ENCODE data around the gene POU6F2. TPM values are rescaled to one million over a fixed set of nuclear protein-coding genes. Genes with fewer than 3 reads are reported as not detected.

POU6F2 gene
- total RNA-seq, 1 experiment from 2014 or later = 0.64 TPM

DNA sequence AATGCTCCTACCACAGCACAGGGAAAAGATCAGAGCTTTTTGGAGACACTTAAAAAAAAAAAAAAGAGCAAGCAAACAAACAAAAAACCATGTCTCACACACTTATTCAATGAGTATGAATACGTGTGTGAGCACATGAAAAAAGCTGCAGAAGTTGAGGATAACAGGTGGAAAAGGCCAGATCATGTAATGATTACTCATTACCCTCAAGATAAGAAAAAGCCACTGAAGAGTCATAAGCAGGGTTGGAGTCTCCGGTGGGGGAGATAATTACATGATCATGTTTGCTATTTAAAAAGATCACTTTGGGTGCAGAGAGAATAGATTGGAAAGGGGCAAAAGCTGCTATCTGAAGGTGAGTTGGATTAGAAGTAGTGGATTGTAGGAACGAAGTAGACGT, 77.0 kb downstream of the POU6F2 start:
- DNase-seq = no peak
- H3K36me3 Mint-ChIP-seq (ENCODE audit: insufficient read depth, unreplicated experiment) = no peaks in the 10 kb centered on the region
- H3K4me3 Mint-ChIP-seq (ENCODE audit: low read depth, unreplicated experiment) = no peak overlapping the region
- intact Hi-C loops (cut with micrococcal nuclease; ENCODE audit: unreplicated experiment) = no loop called here
- TF ChIP-seq, protein P1, sequence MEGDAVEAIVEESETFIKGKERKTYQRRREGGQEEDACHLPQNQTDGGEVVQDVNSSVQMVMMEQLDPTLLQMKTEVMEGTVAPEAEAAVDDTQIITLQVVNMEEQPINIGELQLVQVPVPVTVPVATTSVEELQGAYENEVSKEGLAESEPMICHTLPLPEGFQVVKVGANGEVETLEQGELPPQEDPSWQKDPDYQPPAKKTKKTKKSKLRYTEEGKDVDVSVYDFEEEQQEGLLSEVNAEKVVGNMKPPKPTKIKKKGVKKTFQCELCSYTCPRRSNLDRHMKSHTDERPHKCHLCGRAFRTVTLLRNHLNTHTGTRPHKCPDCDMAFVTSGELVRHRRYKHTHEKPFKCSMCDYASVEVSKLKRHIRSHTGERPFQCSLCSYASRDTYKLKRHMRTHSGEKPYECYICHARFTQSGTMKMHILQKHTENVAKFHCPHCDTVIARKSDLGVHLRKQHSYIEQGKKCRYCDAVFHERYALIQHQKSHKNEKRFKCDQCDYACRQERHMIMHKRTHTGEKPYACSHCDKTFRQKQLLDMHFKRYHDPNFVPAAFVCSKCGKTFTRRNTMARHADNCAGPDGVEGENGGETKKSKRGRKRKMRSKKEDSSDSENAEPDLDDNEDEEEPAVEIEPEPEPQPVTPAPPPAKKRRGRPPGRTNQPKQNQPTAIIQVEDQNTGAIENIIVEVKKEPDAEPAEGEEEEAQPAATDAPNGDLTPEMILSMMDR (IDR thresholded peaks at IDR 0.05; ENCODE audit: unreplicated experiment) = no peak
- no peaks in the 10 kb centered on the region for H3K27me3 Mint-ChIP-seq (ENCODE audit: unreplicated experiment)
- CTCF ChIA-PET = interaction anchor here (0.6 to 1.0 kb wide), 4 partner anchors 9 to 397 kb away, joined by 3 to 7 read pairs (median 3); no protein-coding TSS in a partner anchor
- BruUV-seq (replicated peaks) = no TSS peak
- H3K27ac Mint-ChIP-seq (ENCODE audit: unreplicated experiment) = peak overlapping the region; percentile 10
- peaks cover 13% of the 10 kb centered on the region for H3K4me1 Mint-ChIP-seq (ENCODE audit: low read depth, unreplicated experiment)
- no peaks in the 10 kb centered on the region for H3K9me3 Mint-ChIP-seq (ENCODE audit: low read depth, unreplicated experiment)

DNA sequence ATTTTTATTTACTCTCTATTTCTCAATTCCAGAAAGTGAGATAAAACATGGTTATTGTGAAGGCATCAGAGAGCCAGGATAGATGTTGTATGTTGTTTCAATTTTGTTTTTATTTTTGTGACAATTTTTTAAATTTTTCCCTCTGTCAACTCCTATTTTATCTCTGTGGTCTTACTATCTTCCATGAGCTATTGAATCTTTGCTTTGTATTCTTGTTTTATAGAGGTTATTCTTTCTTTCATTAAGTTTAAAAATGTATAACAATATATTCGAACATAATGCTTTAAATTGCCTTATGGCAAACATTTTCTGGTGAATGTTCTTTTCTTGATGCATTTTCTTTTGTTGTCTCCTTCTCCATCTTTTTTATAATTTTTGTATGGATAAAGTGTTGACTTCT, 78.4 kb downstream of the POU6F2 start:
- BruUV-seq (replicated peaks) = no TSS peak
- H3K27ac Mint-ChIP-seq (ENCODE audit: unreplicated experiment) = no peak overlapping the region
- intact Hi-C loops (cut with micrococcal nuclease; ENCODE audit: unreplicated experiment) = no loop called here
- no peaks in the 10 kb centered on the region for H3K9me3 Mint-ChIP-seq (ENCODE audit: low read depth, unreplicated experiment)
- no peaks in the 10 kb centered on the region for H3K27me3 Mint-ChIP-seq (ENCODE audit: unreplicated experiment)
- no peak overlapping the region for H3K4me3 Mint-ChIP-seq (ENCODE audit: low read depth, unreplicated experiment)
- TF ChIP-seq, protein P1 (IDR thresholded peaks at IDR 0.05; ENCODE audit: unreplicated experiment) = no peak
- peaks cover 13% of the 10 kb centered on the region for H3K4me1 Mint-ChIP-seq (ENCODE audit: low read depth, unreplicated experiment)
- CTCF ChIA-PET = no interaction called here
- H3K36me3 Mint-ChIP-seq (ENCODE audit: insufficient read depth, unreplicated experiment) = no peaks in the 10 kb centered on the region
- no peak for DNase-seq

DNA sequence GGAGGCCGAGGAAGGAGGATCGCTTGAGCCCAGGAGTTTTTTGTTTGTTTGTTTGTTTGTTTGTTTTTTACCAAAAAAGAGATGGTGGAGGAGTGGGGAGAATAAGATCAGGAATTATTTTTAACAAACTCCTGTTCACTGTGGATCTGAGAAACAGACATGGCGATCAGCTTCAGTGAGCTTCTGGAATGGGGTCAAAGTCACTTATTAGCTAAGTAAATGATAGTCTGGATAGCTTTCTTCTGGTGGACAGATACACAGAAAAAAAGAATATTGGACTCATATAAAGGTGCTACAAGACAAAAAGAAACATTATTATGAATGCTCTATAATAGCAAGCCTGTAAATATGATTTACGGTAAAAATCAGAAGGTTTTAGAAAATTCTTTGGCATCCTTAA, 85.1 kb downstream of the POU6F2 start:
- no peaks in the 10 kb centered on the region for H3K36me3 Mint-ChIP-seq (ENCODE audit: insufficient read depth, unreplicated experiment)
- BruUV-seq (replicated peaks) = no TSS peak
- intact Hi-C loops (cut with micrococcal nuclease; ENCODE audit: unreplicated experiment) = no loop called here

DNA sequence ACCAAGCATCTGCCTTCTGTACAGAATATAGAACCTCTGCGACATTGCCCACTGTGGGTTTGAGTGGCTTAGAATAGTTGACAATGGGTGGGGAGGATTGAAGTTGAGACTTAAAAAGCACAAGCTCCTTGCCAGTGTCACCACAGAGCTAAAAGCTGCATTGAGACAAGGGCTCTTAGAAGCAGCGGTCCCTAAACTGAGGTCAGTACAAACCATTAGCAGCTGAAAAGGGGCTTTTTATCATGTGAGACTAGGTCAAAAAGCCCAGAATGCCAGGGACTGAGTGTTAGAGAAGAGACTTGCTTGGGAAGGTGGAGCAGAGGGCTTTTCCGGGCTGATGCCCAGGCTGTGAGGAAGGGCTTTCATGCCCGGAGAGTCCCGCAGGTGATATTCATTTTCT, 91.3 kb downstream of the POU6F2 start:
- intact Hi-C loops (cut with micrococcal nuclease; ENCODE audit: unreplicated experiment) = no loop called here
- DNase-seq = no peak
- no peak overlapping the region for H3K27ac Mint-ChIP-seq (ENCODE audit: unreplicated experiment)

More for the DNA sequence above, 85.1 kb downstream of the POU6F2 start:
- no peak overlapping the region for H3K27ac Mint-ChIP-seq (ENCODE audit: unreplicated experiment)
- TF ChIP-seq, protein P1 (IDR thresholded peaks at IDR 0.05; ENCODE audit: unreplicated experiment) = no peak
- no peak overlapping the region for H3K4me3 Mint-ChIP-seq (ENCODE audit: low read depth, unreplicated experiment)
- H3K27me3 Mint-ChIP-seq (ENCODE audit: unreplicated experiment) = no peaks in the 10 kb centered on the region
- H3K9me3 Mint-ChIP-seq (ENCODE audit: low read depth, unreplicated experiment) = no peaks in the 10 kb centered on the region
- DNase-seq = no peak
- no peaks in the 10 kb centered on the region for H3K4me1 Mint-ChIP-seq (ENCODE audit: low read depth, unreplicated experiment)
- CTCF ChIA-PET = no interaction called here

More for the DNA sequence above, 91.3 kb downstream of the POU6F2 start:
- no peaks in the 10 kb centered on the region for H3K9me3 Mint-ChIP-seq (ENCODE audit: low read depth, unreplicated experiment)
- no peak overlapping the region for H3K4me3 Mint-ChIP-seq (ENCODE audit: low read depth, unreplicated experiment)
- H3K36me3 Mint-ChIP-seq (ENCODE audit: insufficient read depth, unreplicated experiment) = no peaks in the 10 kb centered on the region
- BruUV-seq (replicated peaks) = no TSS peak
- H3K4me1 Mint-ChIP-seq (ENCODE audit: low read depth, unreplicated experiment) = no peaks in the 10 kb centered on the region
- no peaks in the 10 kb centered on the region for H3K27me3 Mint-ChIP-seq (ENCODE audit: unreplicated experiment)
- TF ChIP-seq, protein P1 (IDR thresholded peaks at IDR 0.05; ENCODE audit: unreplicated experiment) = no peak
- CTCF ChIA-PET = no interaction called here
